Activated naive CD4-positive, alpha-beta T cell treated with anti-CD3 and anti-CD28 coated beads, Interleukin-2, amount 10 ng/mL, durations not matched to agents 7 days and 5 days (primary cell): ENCODE results near the gene TBC1D4.
A peak's percentile ranks its signal among the peaks of the same experiment; 100 is the strongest.
"Not testable (repeated sequence)": the region's sequence is repeated elsewhere in the genome, so short reads cannot be mapped to it uniquely, and the experiment has no call there.

ENCODE experiments used
- CTCF ChIA-PET: fragments of 350-600 bp; sonication (Branson Sonifier 250); formaldehyde crosslinking; loops from one replicate; lab custom pipeline; 2021; ENCODE audit warnings: antibody characterized with exemption; lab: Charles Lee
- DNase-seq: peaks from one replicate; pipeline ENCODE4 v3.0.0-alpha.2; 2020
- H3K27ac Mint-ChIP-seq: one replicate; pipeline ENCODE4 v1.8.0; 2021; ENCODE audit warnings: mild to moderate bottlenecking, moderate library complexity, mixed read lengths
- H3K27me3 Mint-ChIP-seq: one replicate; pipeline ENCODE4 v1.8.0; 2021; ENCODE audit warnings: mild to moderate bottlenecking, mixed read lengths
- H3K36me3 Mint-ChIP-seq: one replicate; pipeline ENCODE4 v1.8.0; 2021; ENCODE audit warnings: mixed read lengths
- H3K4me1 Mint-ChIP-seq: one replicate; pipeline ENCODE4 v1.8.0; 2021; ENCODE audit warnings: mixed read lengths
- H3K4me3 Mint-ChIP-seq: one replicate; pipeline ENCODE4 v1.8.0; 2021; ENCODE audit warnings: mild to moderate bottlenecking, moderate library complexity, mixed read lengths
- H3K9me3 Mint-ChIP-seq: one replicate; pipeline ENCODE4 v1.8.0; 2021; ENCODE audit warnings: mixed read lengths

The TBC1D4 gene

DNA sequence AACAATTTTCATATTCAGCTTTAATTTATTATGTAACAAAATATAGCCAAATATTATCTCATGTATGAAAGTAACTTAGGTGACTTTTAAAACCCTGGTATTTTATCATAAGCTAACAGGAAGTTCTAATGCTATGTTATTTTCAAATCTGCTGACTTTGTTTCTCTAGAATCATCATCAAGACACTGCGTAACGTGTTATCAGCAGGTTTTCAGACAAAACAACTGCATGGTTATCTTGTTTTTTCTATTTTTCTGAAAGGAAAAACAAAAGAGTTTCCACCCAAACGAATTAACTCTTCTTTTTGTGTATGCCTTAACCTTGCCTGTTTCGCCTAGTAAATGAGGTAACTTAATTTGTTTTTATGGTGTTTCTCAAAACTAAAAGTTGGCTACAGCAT lies 156.3 kb downstream of the TBC1D4 start:
- peaks cover 49% of the 10 kb centered on the region for H3K4me1 Mint-ChIP-seq
- H3K27ac Mint-ChIP-seq: peak overlapping the region; percentile 97
- H3K36me3 Mint-ChIP-seq: peaks cover 17% of the 10 kb centered on the region
- H3K27me3 Mint-ChIP-seq: no peaks in the 10 kb centered on the region
- peak overlapping the region; percentile 78 for H3K4me3 Mint-ChIP-seq
- CTCF ChIA-PET: interaction anchor here (0.7 to 3.3 kb wide), 6 partner anchors 8 to 156 kb away, joined by 3 to 17 read pairs (median 4); partner anchors contain the start of gene TBC1D4
- no peaks in the 10 kb centered on the region for H3K9me3 Mint-ChIP-seq
- DNase-seq: no peak

DNA sequence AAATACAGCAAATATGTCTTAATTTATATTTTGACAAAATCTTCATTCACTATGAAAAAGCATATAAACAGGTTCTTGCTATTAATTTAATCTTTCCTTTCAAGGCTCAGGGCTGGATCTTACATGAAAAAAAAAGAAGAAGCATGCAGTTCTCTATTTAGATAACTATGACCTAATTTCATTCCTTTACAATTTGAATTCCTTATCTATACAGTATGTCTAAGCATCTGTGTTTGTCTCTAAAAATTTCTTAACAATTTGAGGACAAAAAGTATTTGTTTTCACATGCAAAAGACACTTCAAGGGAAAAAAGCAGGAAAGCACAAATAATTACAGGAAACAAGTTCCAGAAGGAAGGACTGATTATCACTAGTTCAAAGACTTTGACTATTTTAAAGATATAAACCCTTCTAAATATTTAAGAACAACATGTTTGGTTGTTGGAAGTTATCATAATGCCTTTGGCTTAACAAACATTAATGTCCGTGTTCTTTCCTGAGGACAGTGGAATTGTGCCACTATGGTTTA lies 157.5 kb downstream of the TBC1D4 start:
- Mint-ChIP-seq H3K4me1 (peaks cover 51% of the 10 kb centered on the region), H3K36me3 (peaks cover 18% of the 10 kb centered on the region), H3K27ac (peak overlapping the region; percentile 54), H3K4me3 (peak overlapping the region; percentile 65), H3K27me3 (no peaks in the 10 kb centered on the region), H3K9me3 (no peaks in the 10 kb centered on the region)
- no peak for DNase-seq
- CTCF ChIA-PET: interaction anchor here (1.0 kb wide), 1 partner anchor 14 kb away, joined by 3 read pairs; no protein-coding TSS in a partner anchor

DNA sequence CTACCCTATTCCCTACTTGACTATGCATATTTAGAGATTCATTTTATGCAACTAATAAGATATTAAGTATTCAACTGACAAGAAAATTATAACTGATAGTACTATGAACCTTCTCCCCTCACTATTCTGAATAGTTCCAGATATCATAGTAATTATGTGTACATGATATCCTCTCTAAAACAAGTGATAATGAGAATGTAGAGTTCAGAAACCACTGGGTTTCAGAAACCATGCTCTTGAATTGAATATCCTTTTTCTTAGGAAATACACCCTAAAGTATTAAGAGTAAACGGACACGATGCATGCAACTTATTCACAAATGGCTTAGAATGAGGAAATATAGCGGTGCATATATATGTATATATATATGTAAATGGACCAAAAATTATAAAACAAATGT lies 160.9 kb downstream of the TBC1D4 start:
- Mint-ChIP-seq H3K9me3 (no peaks in the 10 kb centered on the region), H3K27me3 (no peaks in the 10 kb centered on the region), H3K4me1 (peaks cover 61% of the 10 kb centered on the region), H3K4me3 (no peak overlapping the region), H3K27ac (no peak overlapping the region), H3K36me3 (peaks cover 20% of the 10 kb centered on the region)
- no peak for DNase-seq
- CTCF ChIA-PET: no interaction called here

DNA sequence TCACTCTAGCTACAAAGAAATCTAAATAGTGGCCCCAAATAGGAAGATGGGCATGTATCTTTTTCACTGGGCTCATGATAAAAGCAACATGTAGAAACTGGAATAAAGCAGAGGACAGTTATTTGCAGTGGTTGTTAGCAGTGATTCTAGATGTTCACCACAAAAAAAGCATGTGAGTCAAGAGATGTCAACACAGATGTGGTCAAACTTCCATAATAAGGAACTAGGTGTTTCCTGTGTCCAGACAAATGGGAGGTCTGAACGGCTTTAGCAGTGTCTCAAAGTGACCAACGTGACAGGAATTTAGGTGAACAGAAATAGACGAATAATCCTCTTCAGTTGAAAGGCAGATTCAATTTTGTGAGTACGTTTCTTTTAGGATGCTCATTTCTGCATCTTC lies 162.7 kb downstream of the TBC1D4 start:
- Mint-ChIP-seq H3K27ac (no peak overlapping the region), H3K27me3 (no peaks in the 10 kb centered on the region), H3K4me1 (peaks cover 55% of the 10 kb centered on the region), H3K4me3 (no peak overlapping the region), H3K9me3 (no peaks in the 10 kb centered on the region), H3K36me3 (peaks cover 17% of the 10 kb centered on the region)
- DNase-seq: no peak
- CTCF ChIA-PET: no interaction called here

DNA sequence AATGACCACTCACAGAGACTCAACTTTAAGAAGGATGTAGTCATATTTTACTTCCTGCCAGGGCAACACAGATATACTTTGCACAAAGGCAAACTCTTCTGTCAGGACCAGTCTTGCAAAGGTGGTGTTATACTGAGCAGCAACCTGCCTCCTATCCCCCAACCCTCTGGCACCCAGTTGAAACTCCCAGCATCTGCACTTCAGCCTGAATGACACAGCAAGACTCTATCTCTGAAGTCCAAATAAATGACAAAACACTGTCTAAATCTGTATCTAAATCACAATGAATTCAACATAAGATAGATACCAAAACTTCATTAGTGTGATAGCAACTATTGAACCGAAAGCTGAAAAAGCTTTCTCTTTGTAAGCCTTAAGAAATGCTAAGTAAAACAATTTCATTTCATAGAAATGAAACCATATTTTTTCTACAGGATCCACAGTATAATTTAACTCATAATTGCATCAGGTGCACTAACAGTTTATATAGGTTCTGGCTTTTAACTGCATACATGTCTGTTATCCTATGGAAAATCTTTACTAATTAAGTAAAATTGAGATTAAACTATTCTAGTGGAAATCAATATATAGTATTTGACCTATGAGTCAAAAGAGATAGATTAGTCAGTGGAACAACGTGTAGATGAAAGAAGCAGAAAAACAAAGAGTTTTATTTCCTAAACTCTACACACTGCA lies 163.7 kb downstream of the TBC1D4 start:
- Mint-ChIP-seq H3K36me3 (peaks cover 15% of the 10 kb centered on the region), H3K27me3 (no peaks in the 10 kb centered on the region), H3K4me1 (peaks cover 45% of the 10 kb centered on the region), H3K9me3 (no peaks in the 10 kb centered on the region), H3K27ac (peak overlapping the region; percentile 84), H3K4me3 (peak overlapping the region; percentile 10)
- peak; percentile 23 for DNase-seq
- CTCF ChIA-PET: interaction anchor here (0.5 kb wide), 1 partner anchor 8 kb away, joined by 3 read pairs; no protein-coding TSS in a partner anchor

DNA sequence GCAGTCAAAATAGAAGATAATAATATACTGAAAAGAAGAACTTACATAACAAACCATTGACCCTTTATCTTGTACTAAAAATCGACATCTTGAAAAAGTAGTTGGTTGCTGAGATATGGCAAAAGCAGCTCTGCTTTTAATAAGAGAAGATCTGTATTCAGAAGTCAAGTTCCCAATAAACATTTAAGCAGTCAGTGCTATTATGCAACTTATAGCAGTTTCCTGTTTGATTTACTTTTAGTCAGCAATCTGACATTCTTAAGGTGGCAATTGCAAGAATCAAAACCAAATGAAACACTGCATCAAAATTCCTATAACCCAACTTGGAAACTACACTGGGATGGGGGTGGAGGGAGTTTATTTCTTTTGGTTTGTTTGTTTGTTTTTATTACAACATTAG lies 165.5 kb downstream of the TBC1D4 start:
- no peaks in the 10 kb centered on the region for H3K9me3 Mint-ChIP-seq
- CTCF ChIA-PET: interaction anchor here (1.0 kb wide), 1 partner anchor 10 kb away, joined by 3 read pairs; no protein-coding TSS in a partner anchor
- no peak overlapping the region for H3K27ac Mint-ChIP-seq
- no peak overlapping the region for H3K4me3 Mint-ChIP-seq
- peaks cover 42% of the 10 kb centered on the region for H3K4me1 Mint-ChIP-seq
- DNase-seq: no peak
- no peaks in the 10 kb centered on the region for H3K27me3 Mint-ChIP-seq
- H3K36me3 Mint-ChIP-seq: peaks cover 14% of the 10 kb centered on the region

DNA sequence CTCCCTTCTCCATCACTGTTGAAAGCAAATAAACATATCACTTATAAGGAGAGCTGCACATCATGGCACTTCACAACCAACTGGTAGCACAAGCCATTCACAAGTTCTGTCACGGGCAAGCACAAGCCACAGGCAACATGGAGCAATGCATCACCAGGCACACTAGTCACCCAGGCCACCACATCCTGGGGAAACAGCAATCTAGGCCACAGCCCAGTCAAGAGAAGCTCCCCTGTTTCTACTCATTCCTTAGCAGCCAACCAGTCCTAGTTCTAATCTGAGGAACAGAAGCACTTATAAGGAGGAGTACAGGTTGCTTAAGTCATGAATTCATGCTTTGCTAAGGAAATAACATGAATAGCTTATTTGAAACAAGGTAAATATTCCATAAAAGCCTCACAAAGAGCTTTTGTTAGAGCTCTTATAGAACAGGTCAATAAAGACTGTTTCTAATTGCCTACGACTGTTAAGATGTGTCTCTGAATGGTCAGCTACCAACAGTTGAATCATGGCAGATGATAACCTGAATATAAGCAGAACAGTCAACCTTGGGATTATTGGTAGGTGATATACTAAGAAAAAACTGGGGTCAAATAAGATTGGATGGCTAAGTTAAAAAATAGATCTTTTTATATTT lies 169.0 kb downstream of the TBC1D4 start:
- Mint-ChIP-seq H3K27me3 (no peaks in the 10 kb centered on the region), H3K4me3 (no peak overlapping the region), H3K36me3 (peaks cover 20% of the 10 kb centered on the region), H3K9me3 (no peaks in the 10 kb centered on the region), H3K4me1 (peaks cover 25% of the 10 kb centered on the region), H3K27ac (no peak overlapping the region)
- CTCF ChIA-PET: interaction anchor here (0.7 to 2.2 kb wide), 3 partner anchors 14 to 60 kb away, joined by 3 to 5 read pairs (median 4); no protein-coding TSS in a partner anchor
- DNase-seq: peak; percentile 59

DNA sequence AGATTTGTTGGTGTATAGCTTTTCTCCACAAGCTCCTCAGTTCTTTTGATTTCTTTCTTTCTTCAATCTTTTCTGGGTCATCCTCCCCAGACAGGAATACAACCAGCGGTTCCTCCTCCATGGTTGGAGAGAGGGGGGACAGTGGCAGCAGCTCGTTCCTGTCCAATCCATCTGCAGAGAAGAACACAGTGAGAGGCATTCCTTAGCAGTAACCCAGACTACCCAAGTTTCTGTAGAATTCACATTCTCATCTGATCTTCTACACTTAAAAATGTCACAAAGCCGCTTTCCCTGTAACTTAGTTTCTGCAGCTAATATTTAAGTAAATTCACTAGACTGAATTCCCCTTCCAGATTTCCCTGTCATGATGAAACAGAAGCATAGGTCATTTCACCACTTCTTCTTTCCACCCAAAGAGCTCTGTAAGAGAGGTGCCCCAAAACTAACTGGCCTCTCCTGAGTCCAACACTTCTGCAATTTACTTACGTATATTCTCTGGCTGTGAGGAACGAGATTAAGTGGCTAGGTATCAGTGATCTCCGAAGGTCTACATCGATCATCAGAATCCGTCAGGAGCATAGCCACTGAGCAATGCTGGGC lies 171.9 kb downstream of the TBC1D4 start:
- Mint-ChIP-seq H3K27me3 (no peaks in the 10 kb centered on the region), H3K4me3 (no peak overlapping the region), H3K9me3 (no peaks in the 10 kb centered on the region), H3K4me1 (peaks cover 8% of the 10 kb centered on the region), H3K27ac (no peak overlapping the region), H3K36me3 (peaks cover 32% of the 10 kb centered on the region)
- CTCF ChIA-PET: interaction anchor here (0.7 to 1.2 kb wide), 3 partner anchors 14 to 64 kb away, joined by 3 read pairs; no protein-coding TSS in a partner anchor
- DNase-seq: no peak

DNA sequence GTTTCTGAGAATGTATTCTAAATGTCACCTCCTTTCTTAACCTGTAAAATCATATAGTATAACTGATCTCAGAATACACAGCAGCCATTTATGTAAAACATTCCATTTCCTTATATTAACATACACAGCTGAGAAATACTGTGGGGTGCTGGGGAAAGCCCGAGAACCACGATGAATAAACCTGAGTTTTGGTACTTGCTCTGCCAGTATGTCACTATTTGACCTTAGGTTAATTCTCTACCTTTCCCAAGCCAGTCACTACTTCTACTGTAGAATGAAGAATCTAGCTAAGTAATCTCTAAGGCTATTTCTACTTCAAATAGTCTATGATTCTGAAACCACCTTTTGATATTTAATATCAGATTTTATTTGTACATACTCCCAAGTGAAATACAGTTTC lies 173.7 kb downstream of the TBC1D4 start:
- peaks cover 8% of the 10 kb centered on the region for H3K4me1 Mint-ChIP-seq
- no peaks in the 10 kb centered on the region for H3K27me3 Mint-ChIP-seq
- no peak overlapping the region for H3K27ac Mint-ChIP-seq
- no peak overlapping the region for H3K4me3 Mint-ChIP-seq
- peaks cover 39% of the 10 kb centered on the region for H3K36me3 Mint-ChIP-seq
- H3K9me3 Mint-ChIP-seq: peaks cover 4% of the 10 kb centered on the region
- no peak for DNase-seq
- CTCF ChIA-PET: no interaction called here

DNA sequence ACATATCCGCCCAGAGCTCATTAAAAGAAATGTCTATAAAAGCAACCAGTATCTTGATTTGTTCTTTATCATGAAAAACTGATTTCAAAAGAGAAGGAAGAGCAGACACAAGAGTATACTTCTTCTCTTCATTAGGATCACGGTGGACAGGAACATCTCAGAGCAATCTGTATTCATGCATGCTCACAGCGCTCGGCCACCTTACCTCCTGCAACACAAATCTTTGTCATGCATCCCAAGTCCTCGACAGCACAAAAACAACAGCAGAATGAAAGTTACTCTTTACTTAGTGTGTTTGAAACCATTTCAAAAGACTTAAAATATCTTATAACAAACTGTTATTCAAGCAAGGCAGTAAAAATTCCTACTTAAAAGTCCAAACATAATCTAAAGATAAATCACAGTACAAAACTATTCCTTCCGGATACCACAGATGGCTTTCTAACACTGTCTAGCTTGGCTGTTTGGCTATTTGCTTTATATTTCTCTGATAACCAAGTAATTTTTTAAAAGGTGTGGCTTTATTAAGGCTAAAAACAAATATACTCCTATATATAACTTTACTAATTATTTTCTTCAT lies 174.5 kb downstream of the TBC1D4 start:
- Mint-ChIP-seq H3K36me3 (peaks cover 37% of the 10 kb centered on the region), H3K27me3 (no peaks in the 10 kb centered on the region), H3K4me3 (no peak overlapping the region), H3K9me3 (peaks cover 4% of the 10 kb centered on the region), H3K4me1 (peaks cover under 1% of the 10 kb centered on the region), H3K27ac (no peak overlapping the region)
- CTCF ChIA-PET: interaction anchor here (1.3 kb wide), 1 partner anchor 49 kb away, joined by 3 read pairs; no protein-coding TSS in a partner anchor
- no peak for DNase-seq

DNA sequence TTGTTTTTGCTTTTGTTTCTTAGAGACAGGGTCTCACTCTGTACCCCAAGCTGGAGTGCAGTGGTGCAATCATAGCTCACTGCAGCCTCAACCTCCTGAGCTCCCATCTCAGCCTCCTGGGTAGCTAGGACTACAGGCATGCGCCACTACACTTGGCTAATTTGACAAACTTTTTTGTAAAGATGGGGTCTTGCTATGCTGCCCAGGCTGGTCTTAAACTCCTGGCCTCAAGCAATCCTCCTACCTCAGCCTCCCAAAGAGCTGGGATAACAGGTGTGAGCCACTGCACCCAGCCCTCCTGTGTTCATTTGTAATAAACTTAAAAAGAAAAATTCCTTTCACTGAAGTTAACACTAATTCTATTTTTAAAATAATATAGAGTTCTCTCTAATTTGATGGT lies 175.0 kb downstream of the TBC1D4 start:
- not testable (repeated sequence) for H3K27ac Mint-ChIP-seq, H3K4me1 Mint-ChIP-seq, H3K9me3 Mint-ChIP-seq, DNase-seq, H3K4me3 Mint-ChIP-seq, H3K27me3 Mint-ChIP-seq
- H3K36me3 Mint-ChIP-seq: peaks cover 34% of the 10 kb centered on the region
- CTCF ChIA-PET: interaction anchor here (1.3 to 1.4 kb wide), 2 partner anchors 48 to 51 kb away, joined by 3 to 4 read pairs; no protein-coding TSS in a partner anchor

DNA sequence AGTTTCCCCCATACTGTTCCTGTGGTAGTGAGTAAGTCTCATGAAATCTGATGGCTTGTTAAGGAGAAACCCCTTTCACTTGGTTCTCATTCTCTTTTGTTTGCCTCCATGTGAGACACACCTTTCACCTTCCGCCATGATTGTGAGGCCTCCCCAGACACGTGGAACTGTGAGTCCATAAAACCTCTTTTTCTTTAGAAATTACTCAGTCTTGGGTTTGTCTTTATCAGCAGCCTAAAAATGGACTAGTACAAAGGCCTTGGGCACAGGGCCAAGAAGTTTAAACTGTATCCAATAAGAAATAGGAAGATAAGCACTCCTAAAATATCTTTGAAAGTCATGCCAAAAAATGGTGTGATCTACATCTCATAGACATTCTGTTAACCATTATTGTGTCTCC lies 176.9 kb downstream of the TBC1D4 start:
- CTCF ChIA-PET: no interaction called here
- Mint-ChIP-seq H3K4me3 (no peak overlapping the region), H3K9me3 (peaks cover 4% of the 10 kb centered on the region), H3K27me3 (no peaks in the 10 kb centered on the region), H3K36me3 (peaks cover 21% of the 10 kb centered on the region), H3K27ac (no peak overlapping the region), H3K4me1 (no peaks in the 10 kb centered on the region)
- no peak for DNase-seq

DNA sequence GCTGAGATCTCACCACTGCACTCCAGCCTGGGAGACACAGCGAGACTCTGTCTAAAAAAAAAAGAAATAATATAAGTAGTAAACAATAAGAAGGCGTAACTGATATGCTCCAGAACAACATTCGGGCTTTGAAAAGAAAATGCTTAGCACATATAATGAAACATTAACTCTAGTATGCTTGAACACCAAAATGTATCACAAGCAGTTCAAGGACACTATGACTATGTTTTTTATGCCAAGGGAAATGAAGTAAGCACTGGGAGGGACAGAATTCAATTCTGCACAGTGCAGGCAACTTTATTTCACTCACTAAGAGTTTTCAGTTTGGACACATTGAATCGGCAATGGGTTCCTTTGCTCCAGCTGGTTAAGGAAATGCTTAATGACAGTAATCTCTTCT lies 178.7 kb downstream of the TBC1D4 start:
- CTCF ChIA-PET: no interaction called here
- H3K9me3 Mint-ChIP-seq: peaks cover 4% of the 10 kb centered on the region
- H3K27ac Mint-ChIP-seq: no peak overlapping the region
- no peak for DNase-seq
- no peaks in the 10 kb centered on the region for H3K27me3 Mint-ChIP-seq
- H3K36me3 Mint-ChIP-seq: peaks cover 25% of the 10 kb centered on the region
- H3K4me3 Mint-ChIP-seq: no peak overlapping the region
- H3K4me1 Mint-ChIP-seq: no peaks in the 10 kb centered on the region
